CD4-positive, alpha-beta T cell treated with Interleukin-17A for 4 hours (primary cell): ENCODE results near the gene SCAPER.
"Not testable (repeated sequence)": the region's sequence is repeated elsewhere in the genome, so short reads cannot be mapped to it uniquely, and the experiment has no call there.

Source experiments
- DNase-seq: peaks from one replicate; pipeline ENCODE4 v3.0.0-alpha.2; 2020; ENCODE audit warnings: mixed read lengths

SCAPER gene

DNA sequence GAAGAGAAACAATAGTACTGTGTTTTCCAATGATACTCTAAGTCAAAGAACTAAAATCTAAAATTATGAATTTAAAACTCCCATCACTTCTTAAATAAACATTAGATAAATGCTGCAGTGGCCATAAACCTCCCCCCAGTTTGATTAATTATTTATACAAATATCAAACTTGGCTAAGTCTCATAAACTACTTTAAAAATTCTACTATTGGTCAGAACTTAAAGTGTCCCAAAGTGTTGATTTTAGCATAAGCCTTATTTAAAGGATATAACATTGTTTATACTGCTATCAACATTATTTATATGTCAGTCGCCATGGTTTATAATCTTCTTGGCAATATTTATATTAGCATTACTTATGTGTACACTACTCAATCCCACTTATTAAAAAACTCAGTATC lies 132.4 kb downstream of the SCAPER start:
- no peak for DNase-seq

DNA sequence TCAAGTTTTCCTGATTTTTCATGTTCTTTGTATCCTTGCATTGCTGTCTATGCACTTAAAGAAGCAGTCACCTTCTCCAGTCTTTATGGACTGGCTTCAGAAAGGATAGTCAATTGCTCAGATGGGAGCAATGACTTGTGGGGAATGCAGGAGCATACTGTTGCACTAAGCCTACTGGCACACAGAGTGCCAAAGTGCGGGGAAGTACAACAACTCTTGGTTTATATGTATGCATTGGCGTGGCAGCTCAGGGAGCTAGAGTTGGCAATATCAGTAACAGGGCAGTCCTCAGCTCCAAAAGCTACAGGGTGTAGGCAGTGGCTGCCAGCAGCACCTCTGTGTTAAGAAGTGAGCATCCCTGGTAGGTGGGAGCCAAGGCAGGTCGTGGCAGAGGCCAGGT lies 141.1 kb downstream of the SCAPER start:
- no peak for DNase-seq

DNA sequence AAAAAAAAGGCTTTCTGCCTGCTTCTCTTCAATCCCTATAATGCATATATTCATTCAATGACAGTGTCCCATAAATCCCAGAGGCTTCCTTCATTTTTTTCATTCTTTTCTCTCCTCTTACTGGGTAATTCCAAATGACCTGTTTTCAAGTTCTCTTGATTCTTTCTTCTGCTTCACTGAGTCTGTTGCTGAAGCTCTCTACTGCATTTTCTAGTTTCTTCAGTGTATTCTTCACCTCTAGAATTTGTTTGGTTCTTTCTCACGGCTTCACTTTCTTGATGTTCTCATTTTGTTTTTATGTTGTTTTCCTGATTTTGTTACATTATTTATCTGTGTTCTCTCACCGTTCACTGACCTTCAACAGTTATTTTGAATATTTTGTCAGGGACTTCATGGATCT lies 141.6 kb downstream of the SCAPER start:
- DNase-seq: no peak

DNA sequence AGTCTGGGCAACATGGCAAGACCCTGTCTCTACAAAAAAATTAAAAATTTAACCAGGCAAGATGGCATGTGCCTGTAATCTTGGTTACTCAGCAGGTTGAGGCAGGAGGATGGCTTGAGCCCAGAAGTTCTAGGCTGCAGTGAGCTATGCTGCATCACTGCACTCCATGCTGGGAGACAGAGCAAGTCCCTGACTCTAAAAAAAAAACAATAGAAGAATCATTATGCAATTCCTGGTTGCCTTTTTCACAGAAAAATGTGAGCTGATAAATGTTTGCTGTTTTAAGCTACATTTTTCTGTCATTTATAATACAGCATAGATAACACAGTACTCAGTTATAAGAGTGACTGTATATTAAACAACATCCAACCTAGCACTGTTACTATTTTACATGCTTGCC lies 148.8 kb downstream of the SCAPER start:
- no peak for DNase-seq

DNA sequence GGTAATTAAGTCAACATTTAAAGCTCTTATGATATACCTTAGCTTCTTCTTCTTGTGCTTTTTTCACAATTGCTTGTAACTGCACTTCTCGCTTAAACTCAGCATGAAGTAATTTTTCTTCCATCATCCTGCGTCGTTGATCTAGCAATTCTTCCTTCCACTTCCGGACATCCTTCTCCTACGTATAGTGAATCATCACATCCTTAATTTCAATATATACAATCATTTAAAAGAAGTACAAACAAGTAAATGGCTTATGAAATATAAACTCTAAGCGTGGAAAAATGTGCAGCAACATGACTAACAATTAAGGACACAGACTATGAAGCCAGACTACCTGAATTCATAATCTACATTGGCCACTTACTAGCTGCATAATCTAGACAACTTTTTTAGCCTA lies 151.4 kb downstream of the SCAPER start:
- DNase-seq: no peak

DNA sequence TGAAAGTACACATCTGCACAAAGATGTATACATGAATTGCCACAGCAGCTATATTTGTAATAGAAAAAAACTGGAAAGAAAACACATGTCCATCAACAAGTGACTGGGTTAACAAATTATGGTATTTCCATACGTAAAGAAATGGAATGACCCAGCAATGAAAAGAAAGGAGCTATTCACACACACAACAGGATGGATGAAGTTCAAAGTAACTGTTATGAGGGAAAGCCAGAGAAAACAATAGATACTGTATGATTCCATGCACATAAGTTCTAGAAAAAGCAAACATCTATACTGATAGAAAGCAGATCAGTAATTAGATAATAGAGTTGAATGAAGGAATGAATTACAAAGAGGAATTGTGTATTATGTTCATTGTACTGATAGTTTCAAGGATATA lies 152.0 kb downstream of the SCAPER start:
- no peak for DNase-seq

DNA sequence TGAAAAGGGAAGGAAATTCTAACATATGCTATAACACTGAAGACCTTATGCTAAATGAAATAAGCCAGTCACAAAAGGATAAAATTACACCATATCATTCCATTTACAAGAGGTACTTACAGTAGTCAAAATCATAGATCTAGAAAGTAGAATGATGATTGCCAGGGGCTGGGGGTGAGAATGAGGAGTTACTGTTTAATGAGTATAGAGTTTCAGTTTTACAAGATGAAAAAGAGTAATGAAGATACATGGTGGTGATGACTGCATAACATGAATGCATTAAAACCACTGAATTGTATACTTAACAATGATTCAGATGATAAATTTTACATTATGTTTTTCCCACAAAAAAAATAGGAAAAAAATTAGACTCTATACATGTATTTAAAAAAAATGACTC lies 152.6 kb downstream of the SCAPER start:
- no peak for DNase-seq

DNA sequence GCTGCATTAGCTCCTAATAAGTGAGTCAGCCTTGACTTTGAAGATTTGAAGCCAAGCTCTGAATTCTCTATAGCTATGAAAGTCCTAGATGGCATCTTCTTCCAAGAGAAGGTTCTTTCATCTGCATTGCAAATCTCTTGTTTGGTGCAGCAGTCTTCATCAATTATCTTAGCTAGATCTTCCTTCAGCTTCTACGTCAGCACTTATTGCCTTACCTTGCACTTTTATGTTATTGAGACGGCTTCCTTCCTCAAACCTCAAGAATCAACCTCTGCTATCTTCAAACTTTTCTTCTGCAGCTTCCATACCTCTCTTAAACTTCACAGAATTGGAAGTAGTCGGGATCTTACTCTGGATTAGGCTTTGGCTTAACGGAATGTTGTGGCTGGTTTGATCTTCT lies 167.6 kb downstream of the SCAPER start:
- no peak for DNase-seq

GRCh38 chr15:76732321-76732720 lies 172.8 kb downstream of the SCAPER start:
- DNase-seq: not testable (repeated sequence)

- no peak for DNase-seq
Measured at GRCh38 chr15:76730262-76730661, 174.9 kb downstream of the SCAPER start.

GRCh38 chr15:76718863-76719262 lies 186.3 kb downstream of the SCAPER start:
- DNase-seq: no peak

DNA sequence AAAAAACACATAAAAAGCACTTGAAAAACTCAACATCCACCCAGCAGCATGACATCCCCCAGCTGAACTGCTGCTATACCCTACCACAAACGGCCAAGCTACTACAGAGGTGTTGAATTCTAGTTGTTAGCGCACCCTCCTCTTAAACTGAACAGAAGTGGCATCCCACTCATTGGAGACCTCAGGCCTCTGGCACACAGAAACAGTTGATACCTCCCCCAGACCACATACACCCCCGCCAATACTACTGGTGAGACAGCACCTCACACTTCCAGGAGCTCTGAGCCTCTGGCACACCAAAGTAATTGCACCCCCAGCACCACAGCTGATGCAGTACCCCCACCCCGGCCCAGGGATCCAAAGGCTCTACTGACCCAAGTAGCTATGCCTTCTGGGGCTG lies 190.2 kb downstream of the SCAPER start:
- no peak for DNase-seq

DNA sequence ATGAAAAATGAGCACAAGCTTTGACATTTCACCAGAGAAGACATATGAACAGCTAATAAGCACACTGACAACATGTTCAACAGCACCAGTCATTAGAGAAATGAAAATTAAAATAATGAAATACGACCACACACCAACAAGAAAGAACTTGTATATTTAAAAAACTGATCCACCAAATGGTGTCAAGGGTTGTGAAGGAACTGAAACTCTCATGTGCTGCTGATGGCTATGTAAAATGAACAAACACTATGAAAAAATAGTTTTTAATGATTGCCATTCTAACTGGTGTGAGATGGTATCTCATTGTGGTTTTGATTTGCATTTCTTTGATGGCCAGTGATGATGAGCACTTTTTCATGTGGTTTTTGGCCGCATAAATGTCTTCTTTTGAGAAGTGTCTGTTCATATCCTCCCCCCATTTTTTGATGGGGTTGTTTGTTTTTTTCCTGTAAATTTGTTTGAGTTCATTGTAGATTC lies 193.8 kb downstream of the SCAPER start:
- DNase-seq: no peak

- not testable (repeated sequence) for DNase-seq
Measured at GRCh38 chr15:76704032-76704431, 201.1 kb downstream of the SCAPER start.

- no peak for DNase-seq
Measured at GRCh38 chr15:76696840-76697239, 208.3 kb downstream of the SCAPER start.

- not testable (repeated sequence) for DNase-seq
Measured at GRCh38 chr15:76692546-76692945, 212.6 kb downstream of the SCAPER start.

DNA sequence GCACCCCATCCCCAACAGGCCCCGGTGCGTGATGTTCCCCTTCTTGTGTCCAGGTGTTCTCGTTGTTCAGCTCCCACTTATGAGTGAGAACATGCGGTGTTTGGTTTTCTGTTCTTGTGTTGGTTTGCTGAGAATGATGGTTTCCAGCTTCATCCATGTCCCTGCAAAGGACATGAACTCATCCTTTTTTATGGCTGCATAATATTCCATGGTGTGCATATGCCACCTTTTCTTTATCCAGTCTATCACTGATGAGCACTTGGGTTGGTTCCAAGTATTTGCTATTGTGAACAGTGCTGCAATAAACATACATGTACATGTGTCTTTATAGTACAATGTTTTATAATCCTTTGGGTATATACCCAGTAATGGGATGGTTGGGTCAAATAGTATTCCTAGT lies 217.5 kb downstream of the SCAPER start:
- not testable (repeated sequence) for DNase-seq

GRCh38 chr15:76684002-76684401 lies 221.1 kb downstream of the SCAPER start:
- no peak for DNase-seq

DNA sequence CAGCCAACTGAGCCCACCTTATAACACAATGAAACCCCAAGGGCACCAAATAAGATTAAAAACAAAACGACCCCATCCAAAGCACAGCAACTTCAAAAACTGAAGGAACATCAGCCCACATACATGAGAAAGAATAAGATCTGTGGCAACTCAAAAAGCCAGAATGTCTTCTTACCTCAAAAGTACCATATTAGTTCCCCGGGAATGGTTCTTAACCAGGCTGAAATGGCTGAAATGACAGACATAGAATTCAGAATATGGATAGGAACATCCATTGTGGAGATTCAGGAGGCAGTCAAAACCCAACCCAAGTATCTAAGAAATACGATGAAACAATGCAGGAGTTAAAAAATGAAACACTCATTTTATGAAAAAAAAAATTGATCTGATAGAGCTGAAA lies 222.3 kb downstream of the SCAPER start:
- no peak for DNase-seq

GRCh38 chr15:76682259-76682658 lies 222.9 kb downstream of the SCAPER start:
- DNase-seq: no peak

GRCh38 chr15:76678766-76679165 lies 226.4 kb downstream of the SCAPER start:
- no peak for DNase-seq

GRCh38 chr15:76674883-76675282 lies 230.3 kb downstream of the SCAPER start:
- DNase-seq: no peak

GRCh38 chr15:76669521-76670207 lies 235.5 kb downstream of the SCAPER start:
- no peak for DNase-seq

DNA sequence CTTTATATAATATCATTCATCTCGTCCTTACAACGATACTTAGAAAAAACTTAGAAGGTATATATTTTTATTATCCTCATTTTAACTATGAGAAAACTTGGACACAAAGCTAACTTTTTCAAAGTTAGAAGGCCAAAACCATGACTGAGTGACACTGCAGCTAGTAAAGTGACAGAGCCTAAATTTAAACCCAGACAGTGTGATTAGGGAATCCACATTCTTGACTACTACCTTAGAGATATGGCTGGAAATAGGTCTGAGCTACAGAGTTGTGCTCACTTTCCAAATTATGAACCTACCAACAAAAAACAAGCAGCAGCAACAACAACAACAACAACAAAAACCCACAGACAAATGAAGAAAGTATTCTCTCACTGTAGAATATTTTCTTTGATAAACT lies 236.2 kb downstream of the SCAPER start:
- no peak for DNase-seq
